Measurements from ENCODE around the gene DOCK6. TPM values are rescaled to one million over a fixed set of nuclear protein-coding genes. Genes with fewer than 3 reads are reported as not detected.
"Not testable (repeated sequence)": the region's sequence is repeated elsewhere in the genome, so short reads cannot be mapped to it uniquely, and the experiment has no call there.

The DOCK6 gene
- total RNA-seq, 1 experiment from 2014 or later, result 18.3 TPM

DNA sequence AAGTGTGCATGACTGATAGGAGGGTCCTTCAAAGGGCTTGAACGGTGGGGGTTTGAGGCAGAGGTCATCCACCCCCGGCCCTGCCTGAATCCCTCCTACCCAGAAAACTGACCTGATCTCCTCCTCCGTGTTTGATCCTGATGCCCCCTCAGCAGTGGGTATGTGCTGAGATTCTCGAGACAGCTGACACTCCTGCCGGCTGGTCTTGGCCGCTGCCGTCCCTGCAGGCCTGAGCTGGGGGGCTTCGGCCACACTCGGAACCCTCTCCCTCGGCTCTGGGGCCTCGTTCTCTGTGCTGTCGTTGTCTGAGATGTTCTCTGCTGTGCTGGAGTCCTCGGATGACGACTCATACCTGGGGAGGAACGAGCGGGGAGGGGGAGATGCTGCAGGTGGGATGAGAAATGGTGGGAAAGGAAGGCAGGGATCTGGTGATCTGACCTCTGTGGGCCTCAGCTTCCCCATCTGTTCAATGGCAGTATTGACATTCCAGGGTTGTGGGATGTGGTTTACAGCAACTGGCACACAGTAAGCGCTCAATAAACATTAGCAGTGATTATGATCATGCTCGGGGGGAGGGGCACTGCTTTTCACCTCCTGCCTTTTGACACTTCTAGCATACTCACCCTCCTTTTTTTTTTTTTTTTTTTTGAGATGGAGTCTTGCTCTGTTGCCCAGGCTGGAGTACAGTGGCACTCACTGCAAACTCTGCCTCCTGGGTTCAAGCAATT, 85.7 kb downstream of the DOCK6 start:
- H3K27ac ChIP-seq, result no peak overlapping the region
- H3K27me3 ChIP-seq, result no peaks in the 10 kb centered on the region
- H3K36me3 ChIP-seq, result peaks cover 68% of the 10 kb centered on the region
- H3K9me3 ChIP-seq (replicated peaks), result no peaks in the 10 kb centered on the region
- DNase-seq, result no peak
- H3K4me3 ChIP-seq, result no peak overlapping the region
- H3K4me1 ChIP-seq, result no peaks in the 10 kb centered on the region

GRCh38 chr19:11175920-11176319, 86.4 kb downstream of the DOCK6 start:
- Histone ChIP-seq H3K4me3 (no peak overlapping the region), H3K27me3 (no peaks in the 10 kb centered on the region), H3K27ac (no peak overlapping the region), H3K36me3 (peaks cover 69% of the 10 kb centered on the region), H3K9me3 (replicated peaks) (no peaks in the 10 kb centered on the region), H3K4me1 (no peaks in the 10 kb centered on the region)
- DNase-seq, result no peak

GRCh38 chr19:11174336-11174735, 88.0 kb downstream of the DOCK6 start:
- Histone ChIP-seq H3K4me1 (no peaks in the 10 kb centered on the region), H3K36me3 (peaks cover 79% of the 10 kb centered on the region), H3K27me3 (no peaks in the 10 kb centered on the region), H3K4me3 (no peak overlapping the region), H3K27ac (no peak overlapping the region), H3K9me3 (replicated peaks) (no peaks in the 10 kb centered on the region)
- no peak for DNase-seq

- no peaks in the 10 kb centered on the region for H3K4me1 ChIP-seq
- H3K9me3 ChIP-seq (replicated peaks), result no peaks in the 10 kb centered on the region
- H3K4me3 ChIP-seq, result no peak overlapping the region
- H3K36me3 ChIP-seq, result peaks cover 83% of the 10 kb centered on the region
- no peaks in the 10 kb centered on the region for H3K27me3 ChIP-seq
- H3K27ac ChIP-seq, result no peak overlapping the region
- no peak for DNase-seq
These were observed 88.7 kb downstream of the DOCK6 start for GRCh38 chr19:11173516-11174155.

DNA sequence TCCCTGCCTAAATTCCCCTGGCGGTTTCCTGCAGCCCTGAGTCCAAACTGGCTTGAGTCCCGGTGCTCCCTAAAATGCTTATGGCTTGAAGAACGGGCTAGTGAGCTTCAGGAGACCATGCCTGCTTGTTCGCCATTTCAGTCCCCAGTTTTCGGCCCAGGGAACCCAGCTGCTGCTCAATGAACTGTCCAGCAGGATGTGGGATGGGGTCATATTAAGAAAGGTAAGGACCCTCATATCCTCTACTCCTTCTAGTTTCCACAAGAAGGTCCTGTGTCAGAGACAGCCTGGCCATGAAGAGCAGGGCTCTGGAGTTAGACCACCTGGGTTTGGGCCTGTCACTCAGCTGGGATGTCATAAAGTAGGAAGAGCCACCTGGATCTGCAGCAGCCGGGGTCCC, 89.7 kb downstream of the DOCK6 start:
- Histone ChIP-seq H3K9me3 (replicated peaks) (no peaks in the 10 kb centered on the region), H3K4me3 (no peak overlapping the region), H3K4me1 (no peaks in the 10 kb centered on the region), H3K36me3 (peaks cover 85% of the 10 kb centered on the region), H3K27me3 (no peaks in the 10 kb centered on the region), H3K27ac (no peak overlapping the region)
- no peak for DNase-seq

DNA sequence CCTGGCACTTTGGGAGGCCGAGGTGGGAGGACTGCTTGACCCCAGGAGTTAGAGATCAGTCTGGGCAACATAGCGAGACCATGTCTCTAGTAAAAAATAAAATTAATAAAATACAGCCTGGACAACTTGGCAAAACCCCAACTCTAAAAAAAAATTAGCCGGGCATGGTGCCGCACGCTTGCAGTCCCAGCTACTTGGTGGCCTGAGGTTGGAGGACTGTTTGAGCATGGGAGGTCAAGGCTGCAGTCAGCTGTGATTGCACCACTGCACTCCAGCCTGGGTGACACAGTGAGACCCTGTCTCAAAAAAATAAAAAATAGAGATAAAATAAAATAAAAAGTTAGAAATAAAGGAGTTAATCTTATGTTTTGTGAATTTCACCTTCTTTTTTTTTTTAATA, 91.2 kb downstream of the DOCK6 start:
- Histone ChIP-seq H3K9me3 (replicated peaks) (no peaks in the 10 kb centered on the region), H3K27ac (no peak overlapping the region), H3K36me3 (peaks cover 83% of the 10 kb centered on the region), H3K27me3 (no peaks in the 10 kb centered on the region), H3K4me1 (no peaks in the 10 kb centered on the region), H3K4me3 (no peak overlapping the region)
- DNase-seq, result no peak

DNA sequence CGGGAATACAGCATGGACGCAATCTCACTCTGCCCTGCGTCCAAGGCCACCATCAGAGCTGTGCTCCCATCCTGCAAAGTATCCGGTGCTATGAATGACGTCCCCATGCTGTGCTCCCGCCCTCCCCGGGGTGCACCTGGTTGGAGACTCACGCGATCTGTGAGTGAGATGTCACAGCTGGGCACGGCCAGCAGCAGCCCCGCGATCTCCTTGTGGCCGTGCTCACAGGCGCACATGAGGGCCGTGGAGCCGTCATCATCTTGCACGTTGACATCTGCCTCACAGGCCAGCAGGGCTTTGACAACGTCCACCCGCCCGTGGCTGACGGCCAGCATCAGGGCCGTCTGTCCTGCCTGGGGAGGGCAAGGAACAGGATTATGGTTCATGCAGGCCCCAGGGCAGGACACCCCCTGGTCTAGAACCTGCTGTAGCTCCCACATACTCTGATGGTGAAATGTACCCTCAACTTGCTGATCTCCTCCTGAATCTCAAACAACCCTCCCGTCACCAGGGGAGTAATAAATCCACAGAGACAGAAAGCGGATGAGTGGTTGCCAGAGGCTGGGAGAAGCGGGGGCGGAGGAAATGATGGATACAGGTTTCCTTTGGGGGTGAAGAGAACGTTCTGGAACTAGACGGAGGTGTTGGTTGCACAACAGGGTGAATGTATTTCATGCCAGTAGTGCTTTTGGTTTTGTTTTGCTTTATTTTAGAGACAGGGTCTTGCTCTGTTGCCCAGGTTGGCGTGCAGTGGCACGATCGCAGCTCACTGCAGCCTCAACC, 92.2 kb downstream of the DOCK6 start:
- H3K27ac ChIP-seq, result no peak overlapping the region

GRCh38 chr19:11168568-11168967, 93.8 kb downstream of the DOCK6 start:
- peak overlapping the region; percentile 48 for H3K27ac ChIP-seq
- peaks cover 82% of the 10 kb centered on the region for H3K36me3 ChIP-seq
- no peaks in the 10 kb centered on the region for H3K4me1 ChIP-seq
- DNase-seq, result peak in 1 of 2 experiments; percentile 31
- no peaks in the 10 kb centered on the region for H3K27me3 ChIP-seq
- H3K9me3 ChIP-seq (replicated peaks), result no peaks in the 10 kb centered on the region
- no peak overlapping the region for H3K4me3 ChIP-seq

More for the DNA sequence above, 92.2 kb downstream of the DOCK6 start:
- Histone ChIP-seq H3K9me3 (replicated peaks) (no peaks in the 10 kb centered on the region), H3K27me3 (no peaks in the 10 kb centered on the region), H3K4me1 (no peaks in the 10 kb centered on the region), H3K36me3 (peaks cover 88% of the 10 kb centered on the region), H3K4me3 (no peak overlapping the region)
- no peak for DNase-seq

GRCh38 chr19:11166281-11167142, 95.8 kb downstream of the DOCK6 start:
- Histone ChIP-seq H3K4me1 (no peaks in the 10 kb centered on the region), H3K27ac (no peak overlapping the region), H3K9me3 (replicated peaks) (no peaks in the 10 kb centered on the region), H3K27me3 (no peaks in the 10 kb centered on the region), H3K36me3 (peaks cover 64% of the 10 kb centered on the region), H3K4me3 (no peak overlapping the region)
- no peak for DNase-seq

DNA sequence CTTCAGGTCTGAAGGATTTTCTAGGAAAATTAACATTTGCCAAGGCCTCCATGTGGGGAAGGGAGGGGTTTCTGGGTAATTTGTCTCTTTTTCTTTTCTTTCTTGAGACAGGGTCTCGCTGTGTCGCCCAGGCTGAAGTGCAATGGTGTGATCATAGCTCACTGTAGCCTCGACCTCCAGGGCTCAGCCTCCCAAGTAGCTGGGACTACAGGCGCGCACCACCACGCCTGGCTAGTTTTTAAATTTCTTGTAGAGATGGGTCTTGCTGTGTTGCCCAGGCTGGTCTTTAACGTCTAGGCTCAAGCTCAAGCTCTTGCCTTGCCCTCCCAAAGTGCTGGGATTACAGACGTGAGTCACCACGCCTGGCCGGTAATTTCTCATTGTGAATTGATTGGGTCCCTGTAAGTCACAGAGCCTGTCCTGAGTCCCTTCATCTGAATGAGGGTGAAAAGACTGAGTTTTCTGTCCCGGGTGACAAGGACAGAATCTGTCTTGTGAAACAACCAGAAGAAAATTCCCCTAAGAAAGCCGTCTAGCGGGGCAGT, 96.8 kb downstream of the DOCK6 start:
- H3K36me3 ChIP-seq, result peaks cover 55% of the 10 kb centered on the region
- no peak overlapping the region for H3K4me3 ChIP-seq
- H3K27ac ChIP-seq, result no peak overlapping the region

DNA sequence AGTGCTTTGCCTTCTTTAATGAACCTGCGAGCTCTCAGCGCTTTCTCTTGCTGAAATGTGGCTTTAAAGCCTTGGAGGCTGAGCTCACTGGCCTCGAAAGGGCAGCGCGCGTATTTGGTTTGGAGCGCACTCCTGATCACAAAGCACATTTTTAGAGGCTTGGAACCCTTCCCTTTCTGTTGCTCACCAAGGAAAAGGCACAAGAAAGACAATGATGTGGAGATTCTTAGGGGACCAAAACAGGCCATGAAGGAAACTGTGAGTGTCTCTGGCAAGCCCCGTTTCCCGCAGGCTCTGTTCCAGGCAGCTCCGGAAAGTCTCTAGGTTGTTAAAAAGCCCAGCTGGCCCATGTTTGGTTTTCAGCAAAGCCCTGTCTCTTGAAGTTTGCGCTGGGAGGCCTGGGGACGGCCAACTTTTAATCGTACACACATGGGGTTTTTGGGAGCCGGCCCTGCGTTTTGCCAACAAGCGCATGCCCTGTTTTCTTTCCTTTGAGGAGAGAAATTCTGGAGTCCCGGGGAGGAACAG, 97.4 kb downstream of the DOCK6 start:
- Histone ChIP-seq H3K4me1 (no peaks in the 10 kb centered on the region), H3K4me3 (no peak overlapping the region), H3K27ac (no peak overlapping the region), H3K27me3 (no peaks in the 10 kb centered on the region), H3K9me3 (replicated peaks) (no peaks in the 10 kb centered on the region), H3K36me3 (peaks cover 49% of the 10 kb centered on the region)
- DNase-seq, result no peak

More for the DNA sequence above, 96.8 kb downstream of the DOCK6 start:
- no peak for DNase-seq
- no peaks in the 10 kb centered on the region for H3K27me3 ChIP-seq
- H3K9me3 ChIP-seq (replicated peaks), result no peaks in the 10 kb centered on the region
- H3K4me1 ChIP-seq, result no peaks in the 10 kb centered on the region

DNA sequence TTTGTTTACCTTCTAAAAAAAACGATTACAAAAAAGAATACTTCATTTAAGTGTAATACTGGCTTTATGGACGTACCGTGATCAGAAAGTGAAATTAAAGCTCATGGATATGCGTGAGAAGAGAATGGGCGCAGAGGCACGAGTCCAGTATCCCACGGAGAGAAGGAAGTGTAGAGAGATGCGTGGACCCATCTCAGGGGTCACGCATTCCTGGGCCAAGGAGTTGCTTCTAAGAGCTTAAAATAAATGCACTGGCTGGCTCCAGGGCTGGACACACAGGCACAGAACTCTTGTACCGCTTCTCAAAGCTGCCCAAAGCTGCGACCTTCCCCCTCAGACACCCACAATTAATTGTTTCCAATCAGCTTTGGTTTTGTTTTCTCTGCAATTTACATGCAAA, 98.0 kb downstream of the DOCK6 start:
- Histone ChIP-seq H3K27me3 (no peaks in the 10 kb centered on the region), H3K36me3 (peaks cover 43% of the 10 kb centered on the region), H3K27ac (no peak overlapping the region), H3K9me3 (replicated peaks) (no peaks in the 10 kb centered on the region), H3K4me3 (no peak overlapping the region), H3K4me1 (no peaks in the 10 kb centered on the region)
- no peak for DNase-seq

DNA sequence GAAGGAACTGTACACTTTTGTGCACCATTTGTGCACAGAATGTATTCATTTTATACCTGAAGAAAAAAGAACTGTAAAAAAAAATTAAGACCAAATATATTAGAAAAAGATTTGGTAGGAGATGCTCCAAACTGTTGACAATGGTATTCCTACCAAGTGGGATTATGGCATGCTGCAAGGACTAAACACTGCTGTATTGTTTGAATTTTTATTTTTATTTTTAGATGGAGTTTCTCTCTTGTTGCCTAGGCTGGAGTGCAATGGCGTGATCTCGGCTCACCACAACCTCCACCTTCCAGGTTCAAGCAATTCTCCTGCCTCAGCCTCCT, 101.9 kb downstream of the DOCK6 start:
- H3K36me3 ChIP-seq, result peaks cover 11% of the 10 kb centered on the region
- not testable (repeated sequence) for DNase-seq; H3K9me3 ChIP-seq (replicated peaks); H3K27me3 ChIP-seq; H3K4me3 ChIP-seq; H3K4me1 ChIP-seq; H3K27ac ChIP-seq

Data from SJCRH30 (cell line).